ENCODE measurements around the gene RALGAPA2. TPM values are rescaled to one million over a fixed set of nuclear protein-coding genes. Genes with fewer than 3 reads are reported as not detected.

RALGAPA2 gene
- total and polyA plus RNA-seq, 2 of the 13 experiments (the other 11 are each of a cell fraction or from before 2014, with no cell fraction given) = 13.8 to 17.7 TPM

GRCh38 chr20:20417876-20418676, 294.4 kb downstream of the RALGAPA2 start:
- CTCF ChIA-PET (ENCODE audit: low intra/inter-chr PET ratio, low total read pairs) = no interaction called here

GRCh38 chr20:20415321-20415720, 297.1 kb downstream of the RALGAPA2 start:
- H3K79me2 ChIP-seq (ENCODE audit: insufficient read depth, low read length) = no peaks in the 10 kb centered on the region
- H3K9me3 ChIP-seq (ENCODE audit: low read length) = no peaks in the 10 kb centered on the region
- no peak overlapping the region for H2AFZ ChIP-seq (ENCODE audit: low read length)
- peaks cover 0 to 4% of the 10 kb centered on the region in 2 experiments; a peak in 1 of 5 replicates for H3K36me3 ChIP-seq (replicated peaks in 1 of 2; ENCODE audit: control insufficient read depth in 1 of 2, insufficient read depth in 2 of 2, low read length in 2 of 2)
- no peaks in the 10 kb centered on the region for H3K4me1 ChIP-seq (ENCODE audit: insufficient read depth, low read length)
- no peaks in the 10 kb centered on the region for H3K27me3 ChIP-seq (ENCODE audit: control insufficient read depth in 1 of 2, insufficient read depth in 2 of 2, low read length in 2 of 2)
- no peak overlapping the region for H3K4me2 ChIP-seq (ENCODE audit: low read depth, low read length)
- H3K4me3 ChIP-seq (replicated peaks in 1 of 3; ENCODE audit: insufficient read depth in 1 of 3, low read depth in 2 of 3, low read length in 3 of 3) = no peak overlapping the region
- ATAC-seq = no peak
- in situ Hi-C loops (cut with HindIII; ENCODE audit: extremely low pct_ligation_motif_present, low pct_unique_long_range_greater_than_20kb) = no loop called here
- no peak overlapping the region for H3K9ac ChIP-seq (ENCODE audit: insufficient read depth, low read depth, low read length)
- WGBS (ENCODE audit: low lambda C conversion rate) = 89% methylated on average over 1 of the region's 1 CpG
- BruUV-seq (replicated peaks) = no TSS peak
- no peaks in the 10 kb centered on the region for H4K20me1 ChIP-seq (ENCODE audit: insufficient read depth, low read length)
- intact Hi-C loops (cut with micrococcal nuclease; ENCODE audit: unreplicated experiment) = no loop called here
- no peak overlapping the region for H3K27ac ChIP-seq (ENCODE audit: extremely low read length, insufficient read depth, low read length)
- no peak for DNase-seq (ENCODE audit: low spot score)
- ChIA-PET CTCF (ENCODE audit: low intra/inter-chr PET ratio, low total read pairs) (no interaction called here), POLR2A (no interaction called here)
- FAIRE-seq = no peak
- TF ChIP-seq ZNF225 (CRISPR knock-in tag; IDR thresholded peaks at IDR 0.05) (no peak), ZNF337 (CRISPR knock-in tag; IDR thresholded peaks at IDR 0.05; ENCODE audit: borderline replicate concordance, low read depth) (no peak), CBX2 (IDR thresholded peaks at IDR 0.05; ENCODE audit: low read depth, low read length) (no peak), CBX2 (CRISPR knock-in tag; IDR thresholded peaks at IDR 0.05; ENCODE audit: low read depth) (no peak), NPAS2 (CRISPR knock-in tag; IDR thresholded peaks at IDR 0.05; ENCODE audit: borderline replicate concordance) (no peak), ZNF569 (CRISPR knock-in tag; IDR thresholded peaks at IDR 0.05; ENCODE audit: borderline replicate concordance) (no peak), THAP7 (CRISPR knock-in tag; IDR thresholded peaks at IDR 0.05) (no peak), PBX2 (CRISPR knock-in tag; IDR thresholded peaks at IDR 0.05) (no peak), ZSCAN25 (CRISPR knock-in tag; IDR thresholded peaks at IDR 0.05) (no peak)

More at GRCh38 chr20:20417876-20418676, 294.4 kb downstream of the RALGAPA2 start:
- no peak overlapping the region for H3K4me3 ChIP-seq (replicated peaks in 1 of 3; ENCODE audit: insufficient read depth in 1 of 3, low read depth in 2 of 3, low read length in 3 of 3)
- peaks cover 0 to 1% of the 10 kb centered on the region in 2 experiments; a peak in 1 of 5 replicates for H3K36me3 ChIP-seq (replicated peaks in 1 of 2; ENCODE audit: control insufficient read depth in 1 of 2, insufficient read depth in 2 of 2, low read length in 2 of 2)
- no peak overlapping the region for H2AFZ ChIP-seq (ENCODE audit: low read length)
- TF ChIP-seq ZNF383 (CRISPR knock-in tag; IDR thresholded peaks at IDR 0.05; ENCODE audit: borderline replicate concordance) (no peak), MAFK (conservative IDR thresholded peaks at IDR 0.05 in 1 of 2, IDR thresholded peaks at IDR 0.05 in 1 of 2; ENCODE audit: low read length in 2 of 2) (0 out of 4 replicates have a peak, but pooled peaks of 1 of the 2 experiments have one; percentile 3), BATF2 (CRISPR knock-in tag; IDR thresholded peaks at IDR 0.05) (no peak), ZNF713 (CRISPR knock-in tag; IDR thresholded peaks at IDR 0.05) (no peak), NFE2L2 (IDR thresholded peaks at IDR 0.05; ENCODE audit: low read length) (peak; percentile 79)
- H3K9ac ChIP-seq (ENCODE audit: insufficient read depth, low read depth, low read length) = no peak overlapping the region
- H3K9me3 ChIP-seq (ENCODE audit: low read length) = no peaks in the 10 kb centered on the region
- H3K27me3 ChIP-seq (ENCODE audit: control insufficient read depth in 1 of 2, insufficient read depth in 2 of 2, low read length in 2 of 2) = no peaks in the 10 kb centered on the region
- ATAC-seq = no peak
- no TSS peak for BruUV-seq (replicated peaks)
- H3K79me2 ChIP-seq (ENCODE audit: insufficient read depth, low read length) = no peaks in the 10 kb centered on the region
- no peak for FAIRE-seq
- H4K20me1 ChIP-seq (ENCODE audit: insufficient read depth, low read length) = no peaks in the 10 kb centered on the region
- no peak overlapping the region for H3K27ac ChIP-seq (ENCODE audit: extremely low read length, insufficient read depth, low read length)
- no peak for DNase-seq (ENCODE audit: low spot score)
- H3K4me1 ChIP-seq (ENCODE audit: insufficient read depth, low read length) = no peaks in the 10 kb centered on the region
- no peak overlapping the region for H3K4me2 ChIP-seq (ENCODE audit: low read depth, low read length)
- intact Hi-C loops (cut with micrococcal nuclease; ENCODE audit: unreplicated experiment) = no loop called here
- POLR2A ChIA-PET = no interaction called here
- 91% methylated on average over 8 of the region's 8 CpGs for WGBS (ENCODE audit: low lambda C conversion rate)
- in situ Hi-C loops (cut with HindIII; ENCODE audit: extremely low pct_ligation_motif_present, low pct_unique_long_range_greater_than_20kb) = no loop called here

Data from HepG2 (cell line).